Measurements from ENCODE around the gene ARHGAP29.

ARHGAP29 gene

DNA sequence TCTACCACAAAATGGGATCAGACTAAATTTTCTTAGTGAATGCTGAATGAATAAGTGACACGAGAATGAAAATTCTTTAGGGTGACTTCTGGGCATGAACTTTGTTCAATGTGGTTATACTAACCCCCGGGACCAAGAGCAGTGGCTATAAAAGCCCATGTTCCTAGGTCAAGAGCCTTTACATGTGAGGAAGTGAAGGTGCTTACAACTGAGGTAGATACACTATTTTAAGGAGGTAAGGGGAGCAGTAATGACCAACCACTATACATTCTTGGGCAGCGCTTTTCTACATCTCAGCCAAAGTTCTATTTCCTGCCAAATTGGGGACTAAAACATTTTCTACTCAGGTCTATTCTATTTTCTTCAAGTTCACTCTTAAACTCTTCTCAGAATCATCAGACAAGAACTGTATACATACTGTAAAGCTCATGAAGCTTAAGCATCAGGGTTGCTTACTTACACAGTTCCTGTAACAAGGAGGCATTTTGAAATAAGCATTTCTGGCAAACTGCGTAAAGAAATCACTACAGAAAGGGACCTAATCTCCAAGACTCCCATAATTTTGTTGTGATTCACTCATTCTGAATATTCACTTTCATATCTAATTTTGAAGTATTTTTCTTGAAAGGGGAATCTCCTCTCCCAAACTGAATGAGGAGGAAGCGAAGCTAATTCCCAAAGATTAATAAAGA, 8.5 kb upstream of the ARHGAP29 start:
- no peak overlapping the region for H2AFZ ChIP-seq (ENCODE audit: low read depth)
- H3K4me1 ChIP-seq (ENCODE audit: low read depth, poor library complexity, severe bottlenecking) = no peaks in the 10 kb centered on the region
- TF ChIP-seq, protein P1, sequence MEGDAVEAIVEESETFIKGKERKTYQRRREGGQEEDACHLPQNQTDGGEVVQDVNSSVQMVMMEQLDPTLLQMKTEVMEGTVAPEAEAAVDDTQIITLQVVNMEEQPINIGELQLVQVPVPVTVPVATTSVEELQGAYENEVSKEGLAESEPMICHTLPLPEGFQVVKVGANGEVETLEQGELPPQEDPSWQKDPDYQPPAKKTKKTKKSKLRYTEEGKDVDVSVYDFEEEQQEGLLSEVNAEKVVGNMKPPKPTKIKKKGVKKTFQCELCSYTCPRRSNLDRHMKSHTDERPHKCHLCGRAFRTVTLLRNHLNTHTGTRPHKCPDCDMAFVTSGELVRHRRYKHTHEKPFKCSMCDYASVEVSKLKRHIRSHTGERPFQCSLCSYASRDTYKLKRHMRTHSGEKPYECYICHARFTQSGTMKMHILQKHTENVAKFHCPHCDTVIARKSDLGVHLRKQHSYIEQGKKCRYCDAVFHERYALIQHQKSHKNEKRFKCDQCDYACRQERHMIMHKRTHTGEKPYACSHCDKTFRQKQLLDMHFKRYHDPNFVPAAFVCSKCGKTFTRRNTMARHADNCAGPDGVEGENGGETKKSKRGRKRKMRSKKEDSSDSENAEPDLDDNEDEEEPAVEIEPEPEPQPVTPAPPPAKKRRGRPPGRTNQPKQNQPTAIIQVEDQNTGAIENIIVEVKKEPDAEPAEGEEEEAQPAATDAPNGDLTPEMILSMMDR (conservative IDR thresholded peaks at IDR 0.05; ENCODE audit: low read depth, low read length) = no peak
- no peaks in the 10 kb centered on the region for H3K79me2 ChIP-seq (ENCODE audit: insufficient read depth, low read depth)
- H3K9ac ChIP-seq = no peak overlapping the region
- H3K4me2 ChIP-seq = no peak overlapping the region
- no peaks in the 10 kb centered on the region for H3K36me3 ChIP-seq (ENCODE audit: insufficient read depth)
- H3K27me3 ChIP-seq (ENCODE audit: insufficient read depth, low read depth) = peaks cover 5% of the 10 kb centered on the region; the same call in 1 of the 2 replicates
- no peak overlapping the region for H3K4me3 ChIP-seq (IDR thresholded peaks at IDR 0.05; ENCODE audit: insufficient read depth, low read depth, low read length)
- H3K27ac ChIP-seq = no peak overlapping the region
- H4K20me1 ChIP-seq (ENCODE audit: insufficient read depth) = no peaks in the 10 kb centered on the region

GRCh38 chr1:94244816-94245215, 7.4 kb upstream of the ARHGAP29 start:
- no peak overlapping the region for H3K4me3 ChIP-seq (IDR thresholded peaks at IDR 0.05; ENCODE audit: insufficient read depth, low read depth, low read length)
- TF ChIP-seq, protein P1 (conservative IDR thresholded peaks at IDR 0.05; ENCODE audit: low read depth, low read length) = no peak
- H3K9ac ChIP-seq = no peak overlapping the region

DNA sequence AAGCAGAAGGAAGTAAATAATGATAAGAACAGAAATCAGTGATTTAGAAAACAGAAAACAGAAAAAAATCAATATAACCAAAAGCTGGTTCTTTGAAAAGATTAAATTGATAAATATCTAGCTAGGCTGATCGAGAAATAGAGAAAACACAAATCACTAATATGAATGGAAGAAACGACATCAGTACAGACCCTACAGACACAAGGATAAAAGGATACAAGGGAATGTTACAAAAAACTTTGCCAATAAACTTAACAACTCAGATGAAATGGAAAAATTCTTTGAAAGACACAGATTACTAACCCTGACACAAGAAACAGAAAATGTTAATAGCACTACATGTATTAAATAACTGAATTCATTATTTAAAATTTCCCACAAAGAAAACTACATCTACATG, 6.3 kb upstream of the ARHGAP29 start:
- Histone ChIP-seq H2AFZ (ENCODE audit: low read depth) (no peak overlapping the region), H3K27ac (no peak overlapping the region), H3K4me1 (ENCODE audit: low read depth, poor library complexity, severe bottlenecking) (no peaks in the 10 kb centered on the region), H3K4me2 (no peak overlapping the region), H3K4me3 (IDR thresholded peaks at IDR 0.05; ENCODE audit: insufficient read depth, low read depth, low read length) (no peak overlapping the region), H4K20me1 (ENCODE audit: insufficient read depth) (no peaks in the 10 kb centered on the region), H3K9ac (no peak overlapping the region), H3K27me3 (ENCODE audit: insufficient read depth, low read depth) (peaks cover 5% of the 10 kb centered on the region; the same call in 1 of the 2 replicates), H3K79me2 (ENCODE audit: insufficient read depth, low read depth) (no peaks in the 10 kb centered on the region), H3K36me3 (ENCODE audit: insufficient read depth) (no peaks in the 10 kb centered on the region)
- TF ChIP-seq, protein P1 (conservative IDR thresholded peaks at IDR 0.05; ENCODE audit: low read depth, low read length) = no peak

More at GRCh38 chr1:94244816-94245215, 7.4 kb upstream of the ARHGAP29 start:
- Histone ChIP-seq H3K36me3 (ENCODE audit: insufficient read depth) (no peaks in the 10 kb centered on the region), H3K4me1 (ENCODE audit: low read depth, poor library complexity, severe bottlenecking) (no peaks in the 10 kb centered on the region), H2AFZ (ENCODE audit: low read depth) (no peak overlapping the region), H3K27ac (no peak overlapping the region), H3K4me2 (no peak overlapping the region), H3K27me3 (ENCODE audit: insufficient read depth, low read depth) (peaks cover 5% of the 10 kb centered on the region; the same call in 1 of the 2 replicates), H3K79me2 (ENCODE audit: insufficient read depth, low read depth) (no peaks in the 10 kb centered on the region), H4K20me1 (ENCODE audit: insufficient read depth) (no peaks in the 10 kb centered on the region)

GRCh38 chr1:94240822-94241221, 3.4 kb upstream of the ARHGAP29 start:
- no peaks in the 10 kb centered on the region for H3K79me2 ChIP-seq (ENCODE audit: insufficient read depth, low read depth)
- H3K9ac ChIP-seq = no peak overlapping the region
- H2AFZ ChIP-seq (ENCODE audit: low read depth) = no peak overlapping the region
- H3K27ac ChIP-seq = no peak overlapping the region
- H3K4me2 ChIP-seq = no peak overlapping the region
- H4K20me1 ChIP-seq (ENCODE audit: insufficient read depth) = no peaks in the 10 kb centered on the region
- no peaks in the 10 kb centered on the region for H3K36me3 ChIP-seq (ENCODE audit: insufficient read depth)
- TF ChIP-seq, protein P1 (conservative IDR thresholded peaks at IDR 0.05; ENCODE audit: low read depth, low read length) = no peak
- peaks cover 3% of the 10 kb centered on the region; the same call in 1 of the 2 replicates for H3K27me3 ChIP-seq (ENCODE audit: insufficient read depth, low read depth)
- H3K4me1 ChIP-seq (ENCODE audit: low read depth, poor library complexity, severe bottlenecking) = peaks cover 4% of the 10 kb centered on the region
- H3K4me3 ChIP-seq (IDR thresholded peaks at IDR 0.05; ENCODE audit: insufficient read depth, low read depth, low read length) = no peak overlapping the region
